ENCODE measurements around the gene EPB41L2.
A peak's percentile ranks its signal among the peaks of the same experiment; 100 is the strongest.

EPB41L2 gene

DNA sequence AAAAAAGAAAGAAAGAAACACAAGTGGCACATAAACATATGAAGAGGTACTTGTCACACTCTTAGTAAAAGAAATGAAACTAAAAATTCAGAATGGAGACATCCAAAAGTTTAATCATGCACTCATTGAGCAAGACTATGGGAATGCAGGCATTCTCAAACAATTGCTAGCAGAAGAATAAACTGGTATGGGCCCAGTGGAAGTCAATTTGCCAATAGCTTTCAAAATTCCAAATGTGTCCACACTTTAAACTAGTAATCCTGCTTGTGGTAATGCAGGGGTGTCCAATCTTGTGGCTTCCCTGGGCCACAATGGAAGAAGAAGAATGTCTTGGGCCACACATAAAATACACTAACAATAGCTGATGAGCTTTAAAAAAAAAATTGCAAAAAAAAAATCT lies 97.4 kb downstream of the EPB41L2 start:
- DNase-seq (ENCODE audit: low read depth): peak; percentile 11
- no peak for TF ChIP-seq CTCF (IDR thresholded peaks at IDR 0.05; ENCODE audit: insufficient read depth, low read depth, low read length, missing control alignments)
- no peak overlapping the region for H3K4me3 ChIP-seq (ENCODE audit: low read length)

DNA sequence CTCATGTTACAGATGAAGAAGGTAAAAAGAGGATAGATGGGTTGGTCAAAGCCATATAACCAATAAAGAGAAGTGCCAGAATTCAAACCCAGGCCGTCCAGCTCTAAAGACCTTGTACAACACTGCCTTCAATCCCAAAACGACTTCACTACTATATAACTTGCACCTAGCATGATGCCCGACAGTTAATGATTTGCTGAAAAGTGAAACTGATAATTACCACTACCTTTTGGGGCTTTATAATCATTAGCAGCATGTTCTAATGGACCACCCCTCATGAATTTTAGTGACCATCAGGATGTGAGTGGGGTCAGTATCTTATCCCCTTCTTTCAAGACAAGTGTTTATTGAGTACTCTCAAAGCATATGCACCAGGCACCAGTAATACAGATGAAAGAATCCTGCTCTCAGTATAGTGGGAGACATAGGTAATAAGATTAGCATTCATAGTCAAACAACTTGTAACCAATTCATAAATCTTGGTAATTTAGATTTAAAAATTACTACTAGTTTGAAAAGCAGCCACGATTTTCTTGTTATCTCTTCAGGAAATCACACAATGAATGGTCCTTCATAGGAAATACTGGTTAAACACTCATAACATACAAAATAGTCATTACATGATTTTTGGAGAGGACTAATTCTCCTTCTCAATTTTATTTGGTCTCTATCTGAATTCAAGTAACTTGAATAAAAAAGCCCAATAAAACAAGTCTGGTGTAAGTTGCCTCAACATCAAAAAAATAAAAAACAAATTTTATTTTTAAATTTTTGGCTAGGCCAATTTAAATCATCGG lies 98.0 kb downstream of the EPB41L2 start:
- H3K4me3 ChIP-seq (ENCODE audit: low read length): no peak overlapping the region
- TF ChIP-seq CTCF (IDR thresholded peaks at IDR 0.05; ENCODE audit: insufficient read depth, low read depth, low read length, missing control alignments): no peak
- DNase-seq (ENCODE audit: low read depth): no peak

DNA sequence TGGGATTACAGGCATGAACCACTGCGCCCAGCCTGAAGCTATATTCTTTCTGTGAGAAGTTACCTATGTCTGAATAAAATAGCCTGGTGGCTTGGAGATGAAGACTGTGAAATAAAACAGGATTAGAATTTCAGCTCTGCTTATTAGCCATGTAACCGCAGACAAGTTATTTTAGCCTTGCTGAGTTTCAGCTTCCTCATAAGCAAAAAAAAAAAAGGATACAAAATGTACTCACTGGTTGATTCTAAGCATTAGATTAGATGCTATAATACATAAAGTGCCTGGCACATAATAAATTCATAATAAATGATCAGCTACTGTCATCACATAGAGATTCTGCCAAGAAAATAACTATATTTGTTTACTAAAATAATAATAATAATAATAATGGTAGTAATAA lies 98.8 kb downstream of the EPB41L2 start:
- no peak for TF ChIP-seq CTCF (IDR thresholded peaks at IDR 0.05; ENCODE audit: insufficient read depth, low read depth, low read length, missing control alignments)
- no peak for DNase-seq (ENCODE audit: low read depth)

GRCh38 chr6:130962966-130963365 lies 100.1 kb downstream of the EPB41L2 start:
- H3K4me3 ChIP-seq (ENCODE audit: low read length): no peak overlapping the region
- TF ChIP-seq CTCF (IDR thresholded peaks at IDR 0.05; ENCODE audit: insufficient read depth, low read depth, low read length, missing control alignments): no peak
- no peak for DNase-seq (ENCODE audit: low read depth)

More for the DNA sequence above, 98.8 kb downstream of the EPB41L2 start:
- no peak overlapping the region for H3K4me3 ChIP-seq (ENCODE audit: low read length)

DNA sequence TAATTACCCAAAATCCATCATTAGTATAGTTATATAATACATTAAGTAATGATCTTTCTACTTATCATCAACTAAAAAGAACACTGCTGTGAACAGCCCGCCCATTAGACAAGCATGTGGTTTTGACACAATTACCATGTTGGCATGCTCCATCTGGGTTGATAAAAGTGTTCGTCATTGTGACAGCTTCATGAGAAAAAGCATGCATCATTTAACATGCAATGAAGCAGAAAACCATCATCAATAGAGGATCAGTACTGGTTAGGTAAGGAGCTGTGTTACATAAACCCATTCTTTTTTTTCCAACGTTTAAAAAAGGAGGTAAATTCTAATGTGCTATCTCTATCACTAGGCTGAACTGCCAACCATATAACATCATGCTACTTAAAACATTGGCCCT lies 101.9 kb downstream of the EPB41L2 start:
- H3K4me3 ChIP-seq (ENCODE audit: low read length): no peak overlapping the region
- DNase-seq (ENCODE audit: low read depth): no peak
- no peak for TF ChIP-seq CTCF (IDR thresholded peaks at IDR 0.05; ENCODE audit: insufficient read depth, low read depth, low read length, missing control alignments)

- no peak overlapping the region for H3K4me3 ChIP-seq (ENCODE audit: low read length)
- no peak for TF ChIP-seq CTCF (IDR thresholded peaks at IDR 0.05; ENCODE audit: insufficient read depth, low read depth, low read length, missing control alignments)
- DNase-seq (ENCODE audit: low read depth): no peak
Measured at GRCh38 chr6:130959951-130960350, 103.1 kb downstream of the EPB41L2 start.

GRCh38 chr6:130958468-130958867 lies 104.6 kb downstream of the EPB41L2 start:
- H3K4me3 ChIP-seq (ENCODE audit: low read length): no peak overlapping the region
- no peak for TF ChIP-seq CTCF (IDR thresholded peaks at IDR 0.05; ENCODE audit: insufficient read depth, low read depth, low read length, missing control alignments)

More at GRCh38 chr6:130958468-130958867, 104.6 kb downstream of the EPB41L2 start:
- no peak for DNase-seq (ENCODE audit: low read depth)

Measured in epithelial cell of esophagus (primary cell).